Endothelial cell of umbilical vein (primary cell): ENCODE results near the gene CFAP99. TPM values are rescaled to one million over a fixed set of nuclear protein-coding genes. Genes with fewer than 3 reads are reported as not detected.

Experiments used
- BruUV-seq: library from RNA; stranded (reverse); fragments of 400-500 nt; replicated peaks from 2 replicates; lab custom pipeline; 2021; lab: Mats Ljungman, UMichigan
- CTCF ChIA-PET: fragments of 300-600, 350-600 bp; sonication (Branson Sonifier 250); formaldehyde crosslinking; loops from one replicate; lab custom pipeline; 2021; ENCODE audit warnings: antibody characterized with exemption, inconsistent platforms; lab: Charles Lee
- POLR2A ChIA-PET: fragments of 300-600, 350-600 bp; sonication (Branson Sonifier 250); formaldehyde crosslinking; loops from one replicate; lab custom pipeline; 2021; ENCODE audit warnings: antibody characterized with exemption, inconsistent platforms; lab: Charles Lee
- DNase-seq: peaks from one replicate; pipeline ENCODE4 v3.0.0-alpha.2; 2011; ENCODE audit warnings: low read depth, low spot score
- FAIRE-seq: peaks from 2 replicates; lab custom pipeline; 2011; peaks lifted over from hg19 to GRCh38; lab: Jason Lieb, UNC
- H2AFZ ChIP-seq: 2 replicates; pipeline ENCODE4 v1.6.0; 2012; ENCODE audit warnings: low read depth, low read length, control low read depth, inconsistent platforms
- H3K27ac ChIP-seq: 2 replicates; pipeline ENCODE4 v1.5.1; 2011; ENCODE audit warnings: low read depth, mild to moderate bottlenecking, control low read depth, low read length, moderate library complexity; ENCODE audit not compliant: insufficient read depth
- H3K27me3 ChIP-seq, 2 experiments: 2 replicates each; pipeline versions ENCODE4 v1.6.0 to v1.6.1; 2011; ENCODE audit warnings: low read length in 2 of 2, mixed read lengths in 1 of 2; ENCODE audit not compliant: control insufficient read depth in 2 of 2, insufficient read depth in 2 of 2
- H3K36me3 ChIP-seq, 2 experiments: 2 replicates in 1 of 2; 3 replicates in 1 of 2; pipeline ENCODE4 v1.5.1; 2011; ENCODE audit warnings: low read length in 2 of 2, mild to moderate bottlenecking in 1 of 2, moderate library complexity in 1 of 2; ENCODE audit not compliant: control insufficient read depth in 2 of 2, insufficient read depth in 2 of 2; ENCODE audit errors: extremely low read depth in 1 of 2
- H3K4me1 ChIP-seq: 3 replicates; pipeline ENCODE4 v1.5.1; 2011; ENCODE audit warnings: mild to moderate bottlenecking, low read length; ENCODE audit not compliant: control insufficient read depth, insufficient read depth; ENCODE audit errors: extremely low read depth
- H3K4me2 ChIP-seq: 2 replicates; pipeline ENCODE4 v1.6.1; 2011; ENCODE audit warnings: low read length, control low read depth, mixed read lengths; ENCODE audit not compliant: insufficient read depth
- H3K4me3 ChIP-seq, 3 experiments: fragments of 200-600 bp in 1 of 3; sonication (generic), shearing (Covaris generic) in 1 of 3; replicated peaks in 1 of 3; 2 replicates each; pipeline ENCODE4 v1.5.1; 2011 to 2016; ENCODE audit warnings: control low read depth in 3 of 3, low read length in 3 of 3, mild to moderate bottlenecking in 2 of 3, inconsistent platforms in 1 of 3, low read depth in 1 of 3, moderate library complexity in 1 of 3; ENCODE audit not compliant: insufficient read depth in 1 of 3
- H3K79me2 ChIP-seq: 2 replicates; pipeline ENCODE4 v1.6.0; 2012; ENCODE audit warnings: low read length, inconsistent platforms; ENCODE audit not compliant: control insufficient read depth, insufficient read depth
- H3K9ac ChIP-seq: replicated peaks from 2 replicates; pipeline ENCODE3; 2011; ENCODE audit warnings: low read length, control low read depth; ENCODE audit not compliant: insufficient read depth; ENCODE audit errors: extremely low read depth
- H3K9me1 ChIP-seq: replicated peaks from 3 replicates; pipeline ENCODE4 v1.6.0; 2011; ENCODE audit warnings: mild to moderate bottlenecking, low read length; ENCODE audit not compliant: control insufficient read depth, insufficient read depth; ENCODE audit errors: extremely low read depth
- H3K9me3 ChIP-seq: replicated peaks from 2 replicates; pipeline ENCODE4 v1.5.1; 2012; ENCODE audit warnings: low read length, inconsistent platforms; ENCODE audit not compliant: control insufficient read depth, insufficient read depth
- H4K20me1 ChIP-seq: replicated peaks from 2 replicates; pipeline ENCODE3; 2011; ENCODE audit warnings: mild to moderate bottlenecking, low read length; ENCODE audit not compliant: control insufficient read depth, insufficient read depth; ENCODE audit errors: extremely low read depth
- EZH2 ChIP-seq: IDR thresholded peaks from 2 replicates; pipeline ENCODE4 v1.6.1; 2012; ENCODE audit warnings: borderline replicate concordance, low read depth, mild to moderate bottlenecking, moderate library complexity, low read length, inconsistent platforms; ENCODE audit not compliant: severe bottlenecking
- FOS ChIP-seq: IDR thresholded peaks from 2 replicates; pipeline ENCODE4 v1.6.1; 2011; ENCODE audit warnings: mild to moderate bottlenecking, low read length, moderate library complexity, borderline replicate concordance; ENCODE audit not compliant: insufficient read depth
- GATA2 ChIP-seq: IDR thresholded peaks from 2 replicates; pipeline ENCODE4 v1.7.0; 2011; ENCODE audit warnings: low read depth, mild to moderate bottlenecking, moderate library complexity, mixed read lengths, low read length; ENCODE audit not compliant: insufficient read length, insufficient read depth
- POLR2A ChIP-seq: IDR thresholded peaks from 2 replicates; pipeline ENCODE4 v1.6.1; 2012; ENCODE audit warnings: low read depth, mild to moderate bottlenecking, control low read depth, low read length
- POLR2AphosphoS5 ChIP-seq: IDR thresholded peaks from 2 replicates; pipeline ENCODE4 v1.6.1; 2012; ENCODE audit warnings: low read depth, mild to moderate bottlenecking, control low read depth, low read length, moderate library complexity; ENCODE audit not compliant: insufficient read depth
- dilution Hi-C: fragments of 300-500 bp; cut with MboI; formaldehyde crosslinking; loops from one replicate; pipeline ENCODE4 v1.15.0; 2019; ENCODE audit warnings: low sequenced_read_pairs; ENCODE audit not compliant: extremely low pct_ligation_motif_present
- intact Hi-C: fragments of 100-400 bp; cut with micrococcal nuclease; formaldehyde crosslinking; loops from one replicate; pipeline ENCODE4 v1.10.0; 2022
- polyA plus RNA-seq, 4 experiments: library from polyadenylated mRNA; depleted of rRNA in 3 of 4; stranded (reverse) in 3 of 4; unstranded in 1 of 4; fragments of >200 nt; gene quantifications; 2 replicates each; pipeline versions ENCODE4 v1.2.1 to v1.2.3, GENCODE V29; 2011 to 2012; ENCODE audit warnings: missing spikeins in 1 of 4
- total RNA-seq: library from RNA; stranded (reverse); gene quantifications from 2 replicates; pipeline ENCODE4 v1.2.3, GENCODE V29; 2021
- TF ChIP-seq, protein P1 (sequence below), 2 donors: IDR thresholded peaks; 1 replicate in 1 of 2; 2 replicates in 1 of 2; pipeline ENCODE4 v1.5.1; 2011; ENCODE audit warnings: low read length in 2 of 2, mild to moderate bottlenecking in 2 of 2, moderate library complexity in 2 of 2, control low read depth in 1 of 2, inconsistent platforms in 1 of 2, low read depth in 1 of 2; ENCODE audit not compliant: insufficient read depth in 1 of 2; ENCODE audit errors: extremely low read depth in 1 of 2
- TF ChIP-seq, protein P2 (sequence below): IDR thresholded peaks from 2 replicates; pipeline ENCODE4 v1.6.1; 2011; ENCODE audit not compliant: insufficient read depth, insufficient read length

The CFAP99 gene
- total and polyA plus RNA-seq, 2 donors (not counting 3 experiments of a cell fraction or from before 2014, with no cell fraction given): 0.03 TPM; not detected in 1

DNA sequence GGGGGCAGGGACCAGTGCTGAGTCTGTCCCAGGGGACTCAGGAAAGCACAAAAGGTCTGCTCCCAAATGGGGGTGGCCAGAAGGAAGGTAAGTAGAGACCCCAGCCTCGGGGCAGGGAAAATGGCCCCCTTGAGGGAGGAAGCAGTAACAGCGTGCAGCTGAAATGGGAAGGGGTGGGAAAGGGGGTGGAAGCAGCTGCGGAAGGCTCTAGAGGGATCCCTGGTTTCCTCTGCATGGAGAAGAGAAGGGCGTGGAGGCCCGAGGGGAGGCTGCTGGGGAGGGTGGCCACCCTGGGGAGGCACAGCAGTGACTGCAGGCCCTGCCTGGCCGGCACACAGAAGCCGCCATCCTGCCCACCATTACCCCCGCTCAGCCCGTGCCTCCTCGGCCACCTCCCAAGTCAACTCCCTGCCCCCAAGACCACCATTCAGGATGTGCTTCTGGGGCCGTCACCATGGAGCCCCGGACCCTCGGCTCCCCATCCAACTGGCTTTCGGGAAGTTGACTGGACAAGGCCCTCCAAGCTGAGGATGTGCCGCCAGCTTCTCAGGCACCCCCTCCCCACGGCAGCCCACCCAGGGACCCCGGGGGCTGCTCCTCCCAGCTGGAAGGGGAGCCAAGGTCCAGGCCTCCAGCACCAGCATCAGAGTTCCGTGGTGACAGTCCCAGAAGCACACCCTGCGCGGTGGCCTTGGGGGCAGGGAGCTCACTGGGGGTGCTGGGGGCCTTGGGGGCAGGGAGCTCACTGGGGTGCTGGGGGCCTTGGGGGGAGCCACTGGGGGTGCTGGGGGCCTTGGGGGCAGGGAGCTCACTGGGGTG is 23.6 kb downstream of the CFAP99 start:
- Histone ChIP-seq H3K79me2 (no peaks in the 10 kb centered on the region), H3K4me1 (no peaks in the 10 kb centered on the region), H3K9ac (no peak overlapping the region), H3K4me3 (no peak overlapping the region), H3K27ac (no peak overlapping the region), H2AFZ (peak overlapping the region; percentile 5), H3K4me2 (no peak overlapping the region), H3K9me3 (no peaks in the 10 kb centered on the region), H3K27me3 (no peaks in the 10 kb centered on the region), H3K36me3 (no peaks in the 10 kb centered on the region), H4K20me1 (no peaks in the 10 kb centered on the region), H3K9me1 (no peaks in the 10 kb centered on the region)
- no TSS peak for BruUV-seq
- no peak for TF ChIP-seq GATA2
- no peak for TF ChIP-seq EZH2
- no peak for TF ChIP-seq FOS
- TF ChIP-seq POLR2AphosphoS5: no peak
- TF ChIP-seq, protein P1, sequence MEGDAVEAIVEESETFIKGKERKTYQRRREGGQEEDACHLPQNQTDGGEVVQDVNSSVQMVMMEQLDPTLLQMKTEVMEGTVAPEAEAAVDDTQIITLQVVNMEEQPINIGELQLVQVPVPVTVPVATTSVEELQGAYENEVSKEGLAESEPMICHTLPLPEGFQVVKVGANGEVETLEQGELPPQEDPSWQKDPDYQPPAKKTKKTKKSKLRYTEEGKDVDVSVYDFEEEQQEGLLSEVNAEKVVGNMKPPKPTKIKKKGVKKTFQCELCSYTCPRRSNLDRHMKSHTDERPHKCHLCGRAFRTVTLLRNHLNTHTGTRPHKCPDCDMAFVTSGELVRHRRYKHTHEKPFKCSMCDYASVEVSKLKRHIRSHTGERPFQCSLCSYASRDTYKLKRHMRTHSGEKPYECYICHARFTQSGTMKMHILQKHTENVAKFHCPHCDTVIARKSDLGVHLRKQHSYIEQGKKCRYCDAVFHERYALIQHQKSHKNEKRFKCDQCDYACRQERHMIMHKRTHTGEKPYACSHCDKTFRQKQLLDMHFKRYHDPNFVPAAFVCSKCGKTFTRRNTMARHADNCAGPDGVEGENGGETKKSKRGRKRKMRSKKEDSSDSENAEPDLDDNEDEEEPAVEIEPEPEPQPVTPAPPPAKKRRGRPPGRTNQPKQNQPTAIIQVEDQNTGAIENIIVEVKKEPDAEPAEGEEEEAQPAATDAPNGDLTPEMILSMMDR (IDR thresholded peaks at IDR 0.05; ENCODE audit: extremely low read depth in 1 of 2, insufficient read depth in 1 of 2, low read depth in 1 of 2, low read length in 2 of 2): no peak
- TF ChIP-seq, protein P2, sequence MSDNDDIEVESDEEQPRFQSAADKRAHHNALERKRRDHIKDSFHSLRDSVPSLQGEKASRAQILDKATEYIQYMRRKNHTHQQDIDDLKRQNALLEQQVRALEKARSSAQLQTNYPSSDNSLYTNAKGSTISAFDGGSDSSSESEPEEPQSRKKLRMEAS: no peak
- no peak for TF ChIP-seq POLR2A
- intact Hi-C loops: no loop called here
- dilution Hi-C loops: no loop called here
- FAIRE-seq (no peak), DNase-seq (no peak)
- ChIA-PET POLR2A (no interaction called here), CTCF (interaction anchor here (0.6 to 9.8 kb wide), 19 partner anchors 9 to 432 kb away, joined by 3 to 149 read pairs (median 3); partner anchors contain the start of genes HAUS3, MXD4 and POLN)
